Immature natural killer cell (primary cell): Measurements from ENCODE around the gene IFT122. TPM values are rescaled to one million over a fixed set of nuclear protein-coding genes. Genes with fewer than 3 reads are reported as not detected.
"Not testable (repeated sequence)": the region's sequence is repeated elsewhere in the genome, so short reads cannot be mapped to it uniquely, and the experiment has no call there.

Experiments
- DNase-seq, 3 donors: peaks; one replicate each; pipeline ENCODE4 v3.0.0; 2022; ENCODE audit warnings: mixed read lengths in 1 of 3
- H3K27ac Mint-ChIP-seq, 6 donors: one replicate each; pipeline ENCODE4 v1.8.0; 2020; ENCODE audit warnings: mixed read lengths in 6 of 6, mild to moderate bottlenecking in 5 of 6, inconsistent platforms in 4 of 6, moderate library complexity in 3 of 6
- H3K27me3 Mint-ChIP-seq, 3 donors: one replicate each; pipeline ENCODE4 v1.8.0; 2020 to 2021; ENCODE audit warnings: low read depth in 3 of 3, mild to moderate bottlenecking in 3 of 3, mixed read lengths in 3 of 3, moderate library complexity in 3 of 3, inconsistent platforms in 1 of 3
- H3K36me3 Mint-ChIP-seq, 3 donors: one replicate each; pipeline ENCODE4 v1.8.0; 2020; ENCODE audit warnings: mixed read lengths in 3 of 3, inconsistent platforms in 2 of 3, mild to moderate bottlenecking in 2 of 3
- H3K4me1 Mint-ChIP-seq, 2 donors: one replicate each; pipeline ENCODE4 v1.8.0; 2020; ENCODE audit warnings: inconsistent platforms in 2 of 2, mild to moderate bottlenecking in 2 of 2, mixed read lengths in 2 of 2, moderate library complexity in 1 of 2
- H3K4me3 Mint-ChIP-seq, 5 donors: one replicate each; pipeline ENCODE4 v1.8.0; 2020; ENCODE audit warnings: mild to moderate bottlenecking in 5 of 5, mixed read lengths in 5 of 5, inconsistent platforms in 3 of 5, moderate library complexity in 3 of 5
- H3K9me3 Mint-ChIP-seq, 6 donors: one replicate each; pipeline ENCODE4 v1.8.0; 2020; ENCODE audit warnings: mild to moderate bottlenecking in 6 of 6, mixed read lengths in 6 of 6, inconsistent platforms in 4 of 6, moderate library complexity in 3 of 6
- polyA plus RNA-seq, 3 donors: library from polyadenylated mRNA; unstranded; fragments of 300-500 nt; fragmentation: Illumina TruSeq; gene quantifications; one replicate each; pipeline ENCODE4 v1.2.3, GENCODE V29; 2021

IFT122 gene
- polyA plus RNA-seq, 3 donors from 2014 or later: 5.7 to 7.0 (median 6.0) TPM

DNA sequence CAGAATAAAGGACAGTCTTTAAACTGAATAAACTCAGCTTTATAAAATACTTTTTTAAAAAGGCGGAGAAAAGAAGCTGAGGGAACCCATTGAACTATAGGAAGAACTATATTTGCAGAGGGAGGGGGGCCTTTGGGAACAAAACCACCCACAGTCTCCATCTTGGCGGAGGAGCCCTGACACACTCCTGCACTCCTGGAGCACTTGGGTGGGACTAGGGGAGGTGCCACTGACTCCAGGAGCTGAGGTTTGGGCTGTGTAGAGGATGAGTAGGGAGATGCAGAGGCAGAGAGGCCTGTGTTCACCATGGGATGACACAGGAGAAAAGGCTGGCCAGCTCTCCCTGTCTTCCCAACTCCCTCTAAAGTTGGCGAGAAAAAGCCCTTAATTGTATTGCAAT is 35.8 kb downstream of the IFT122 start:
- DNase-seq: no peak
- H3K27me3 Mint-ChIP-seq: no peaks in the 10 kb centered on the region
- no peak overlapping the region for H3K4me3 Mint-ChIP-seq
- H3K9me3 Mint-ChIP-seq: no peaks in the 10 kb centered on the region
- H3K27ac Mint-ChIP-seq: no peak overlapping the region
- H3K4me1 Mint-ChIP-seq: no peaks in the 10 kb centered on the region
- peaks cover 19 to 48% (median 25%) of the 10 kb centered on the region in 3 donors for H3K36me3 Mint-ChIP-seq

DNA sequence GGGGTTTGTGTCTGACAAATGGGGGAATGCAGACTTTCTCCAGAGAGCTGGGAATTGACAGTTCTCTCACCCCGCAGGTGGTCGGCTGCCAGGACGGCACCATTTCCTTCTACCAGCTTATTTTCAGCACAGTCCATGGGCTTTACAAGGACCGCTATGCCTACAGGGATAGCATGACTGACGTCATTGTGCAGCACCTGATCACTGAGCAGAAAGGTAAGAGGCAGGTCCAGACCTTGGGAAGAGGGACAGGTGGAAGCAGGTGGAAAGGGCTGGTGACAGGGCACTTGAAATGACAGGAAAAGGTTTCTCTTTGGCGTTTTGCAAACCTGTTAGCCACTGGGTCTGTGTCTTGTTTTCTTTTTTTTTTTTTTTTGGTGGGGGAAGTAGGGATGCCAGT is 36.6 kb downstream of the IFT122 start:
- H3K27ac Mint-ChIP-seq: no peak overlapping the region
- no peaks in the 10 kb centered on the region for H3K9me3 Mint-ChIP-seq
- no peak overlapping the region for H3K4me3 Mint-ChIP-seq
- H3K36me3 Mint-ChIP-seq: peaks cover 15 to 43% (median 25%) of the 10 kb centered on the region in 3 donors
- no peaks in the 10 kb centered on the region for H3K4me1 Mint-ChIP-seq
- no peaks in the 10 kb centered on the region for H3K27me3 Mint-ChIP-seq
- DNase-seq: no peak

DNA sequence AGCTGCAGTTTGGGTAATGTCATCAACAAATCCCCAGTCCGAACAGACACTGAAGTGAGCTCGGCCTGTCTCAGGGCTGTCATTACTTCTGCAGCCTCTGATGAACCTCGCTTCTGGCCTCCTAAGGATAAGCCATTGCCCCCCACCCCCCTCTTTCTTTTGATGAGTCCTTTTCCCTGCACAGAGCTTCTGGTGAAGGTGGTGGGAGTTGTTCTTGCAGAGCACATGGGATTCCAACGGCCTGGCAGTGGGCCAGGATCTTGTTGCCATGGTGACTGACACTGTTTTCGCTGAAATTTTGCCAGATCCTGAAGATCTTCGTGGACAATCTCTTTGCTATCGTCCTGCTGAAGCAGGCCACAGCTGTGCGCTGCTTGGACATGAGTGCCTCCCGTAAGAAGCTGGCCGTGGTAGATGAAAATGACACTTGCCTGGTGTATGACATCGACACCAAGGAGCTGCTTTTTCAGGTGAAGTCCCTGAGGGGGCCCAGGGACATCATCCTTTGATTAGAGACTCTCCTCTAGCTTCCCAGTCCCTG is 41.3 kb downstream of the IFT122 start:
- H3K4me1 Mint-ChIP-seq, DNase-seq, H3K27ac Mint-ChIP-seq, H3K9me3 Mint-ChIP-seq, H3K4me3 Mint-ChIP-seq, H3K27me3 Mint-ChIP-seq: not testable (repeated sequence)
- peaks cover 24 to 54% (median 31%) of the 10 kb centered on the region in 3 donors for H3K36me3 Mint-ChIP-seq

DNA sequence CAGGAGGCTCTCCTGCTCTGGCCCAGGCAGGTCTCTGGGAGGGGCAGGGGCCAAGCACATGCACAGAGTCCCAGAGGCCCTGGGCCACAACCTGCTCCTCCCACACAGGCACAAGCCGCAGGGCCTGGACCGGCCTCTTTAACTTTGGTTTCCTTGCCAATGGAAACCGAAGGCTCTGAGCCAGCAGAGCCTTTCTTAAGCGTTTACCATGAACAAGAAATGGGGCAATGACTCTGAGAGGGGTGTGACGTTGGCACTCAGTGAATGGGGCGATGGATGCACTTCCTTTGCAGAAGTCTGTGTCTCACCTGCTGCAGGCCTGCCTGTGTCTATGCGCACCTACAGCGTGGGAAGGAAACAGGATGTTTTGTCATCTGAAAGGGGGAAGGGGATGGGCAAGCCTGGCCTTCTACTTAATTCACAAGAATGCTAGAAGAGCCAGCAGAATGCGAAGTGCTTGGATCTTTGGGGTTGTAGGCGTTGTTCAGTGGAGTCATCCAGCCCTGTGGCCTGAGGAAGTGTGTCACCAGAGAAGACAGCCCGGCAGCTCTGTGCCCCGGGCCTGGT is 41.8 kb downstream of the IFT122 start:
- Mint-ChIP-seq H3K4me1 (no peaks in the 10 kb centered on the region), H3K9me3 (no peaks in the 10 kb centered on the region), H3K27me3 (no peaks in the 10 kb centered on the region), H3K27ac (no peak overlapping the region), H3K36me3 (peaks cover 19 to 51% (median 28%) of the 10 kb centered on the region in 3 donors), H3K4me3 (no peak overlapping the region)
- DNase-seq: no peak

DNA sequence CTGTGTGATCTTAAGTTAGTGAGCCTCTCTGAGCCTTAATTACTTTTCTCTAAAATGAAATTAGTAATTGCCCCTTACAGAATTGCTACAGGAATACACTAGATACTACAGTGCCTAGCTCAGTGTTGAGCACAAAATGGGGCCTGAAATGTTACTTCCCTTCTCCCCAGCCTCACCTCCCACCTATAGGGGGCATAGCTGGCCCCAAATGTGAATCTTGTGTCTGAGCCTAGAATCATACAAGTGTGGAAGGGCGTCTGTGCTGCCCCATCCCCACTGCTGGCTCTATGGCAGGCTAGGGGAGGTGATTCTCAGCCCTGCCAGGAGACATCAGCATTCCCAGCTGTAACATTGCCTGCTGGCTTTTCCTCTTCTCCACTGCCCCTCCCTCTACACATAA is 42.7 kb downstream of the IFT122 start:
- Mint-ChIP-seq H3K9me3 (no peaks in the 10 kb centered on the region), H3K27ac (no peak overlapping the region), H3K4me1 (no peaks in the 10 kb centered on the region), H3K27me3 (no peaks in the 10 kb centered on the region), H3K4me3 (no peak overlapping the region), H3K36me3 (peaks cover 18 to 43% (median 28%) of the 10 kb centered on the region in 3 donors)
- no peak for DNase-seq

DNA sequence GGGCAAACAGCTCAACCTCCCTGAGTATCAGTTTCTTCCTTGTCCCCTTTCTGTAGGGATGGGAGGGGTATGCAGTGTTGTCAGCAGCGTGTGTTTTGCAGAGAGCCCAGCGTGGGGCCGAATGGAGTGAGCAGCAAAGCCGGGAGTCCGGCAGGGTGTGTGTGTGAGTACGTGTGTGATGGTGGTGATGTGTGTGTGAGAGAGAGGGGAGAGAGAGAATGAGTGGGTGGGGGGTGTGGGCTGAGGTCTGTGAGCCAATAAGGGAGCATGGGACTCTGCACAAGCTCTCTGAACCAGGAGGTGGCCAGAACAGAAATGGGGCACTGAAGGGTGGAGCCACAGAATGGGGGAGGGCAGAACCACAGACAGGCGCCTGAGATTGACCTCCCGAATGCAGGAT is 43.8 kb downstream of the IFT122 start:
- H3K27me3 Mint-ChIP-seq: no peaks in the 10 kb centered on the region
- no peaks in the 10 kb centered on the region for H3K9me3 Mint-ChIP-seq
- peaks cover 18 to 39% (median 28%) of the 10 kb centered on the region in 3 donors for H3K36me3 Mint-ChIP-seq
- H3K4me3 Mint-ChIP-seq: no peak overlapping the region
- H3K4me1 Mint-ChIP-seq: no peaks in the 10 kb centered on the region
- no peak overlapping the region for H3K27ac Mint-ChIP-seq
- DNase-seq: no peak

DNA sequence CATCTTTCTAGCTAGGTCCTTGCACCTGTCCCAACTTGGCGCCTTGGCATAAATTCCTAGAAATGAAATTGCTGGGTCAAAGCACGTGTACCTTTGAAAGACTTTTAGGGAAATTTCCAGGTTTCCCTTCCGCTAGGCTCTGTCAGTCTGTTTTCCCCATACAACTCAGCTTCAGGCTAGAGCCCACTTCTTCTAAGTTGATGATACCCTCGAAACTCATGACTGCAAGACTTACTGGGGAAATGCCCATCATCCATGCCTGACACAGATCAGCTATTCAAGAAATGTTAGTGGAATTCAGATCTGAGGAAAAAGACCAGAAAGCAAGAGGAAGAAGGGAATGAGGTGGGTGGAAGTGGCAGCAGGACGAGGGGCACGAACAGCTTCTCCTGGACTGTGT is 45.1 kb downstream of the IFT122 start:
- not testable (repeated sequence) for DNase-seq, H3K27me3 Mint-ChIP-seq, H3K4me1 Mint-ChIP-seq, H3K4me3 Mint-ChIP-seq, H3K27ac Mint-ChIP-seq, H3K9me3 Mint-ChIP-seq
- peaks cover 9 to 34% (median 30%) of the 10 kb centered on the region in 3 donors for H3K36me3 Mint-ChIP-seq

DNA sequence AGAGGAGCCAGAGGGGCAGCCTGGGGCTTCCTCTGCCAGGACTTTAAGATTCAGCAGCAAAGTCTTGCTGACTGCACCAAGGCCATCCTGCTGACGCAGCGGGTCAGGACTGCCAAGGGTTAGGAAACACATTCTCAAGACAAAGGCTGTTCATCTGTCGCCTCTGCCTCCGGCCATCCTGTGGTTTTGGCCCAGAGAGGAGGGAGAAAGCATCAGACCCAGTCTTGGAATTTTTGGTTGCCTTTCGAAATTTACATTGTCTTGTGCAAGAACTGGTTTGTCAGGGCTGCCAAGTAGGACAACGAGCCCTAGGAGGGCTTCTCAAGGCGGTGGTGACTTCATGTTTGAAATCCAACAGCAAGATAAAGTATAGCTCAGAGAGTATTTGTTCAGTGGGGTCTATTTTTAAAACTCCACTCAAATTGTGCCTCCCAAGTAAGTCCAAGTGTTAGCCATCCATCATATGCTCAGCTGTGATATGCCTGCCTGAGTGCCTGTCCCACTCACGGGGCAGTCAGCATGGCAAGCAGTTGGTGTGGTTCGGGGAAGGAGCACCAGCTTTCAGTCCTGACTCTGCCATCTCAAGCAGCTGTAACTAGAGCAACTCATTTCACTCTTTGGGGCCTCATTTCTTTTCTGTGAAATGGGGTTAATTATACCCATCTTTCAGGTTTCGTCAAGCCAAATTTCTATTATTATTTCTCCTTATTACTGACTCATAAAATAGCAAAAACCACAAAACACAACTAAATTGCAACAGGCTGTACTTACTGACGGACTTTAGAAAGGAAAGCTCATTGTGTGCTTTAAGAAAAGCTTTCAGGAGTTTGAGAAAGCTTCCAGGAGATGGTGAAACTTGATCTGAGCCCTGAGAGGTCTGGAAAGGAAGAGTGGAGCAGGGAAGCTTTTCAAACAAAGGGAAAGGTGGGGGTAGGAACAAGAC is 46.0 kb downstream of the IFT122 start:
- no peak for DNase-seq
- Mint-ChIP-seq H3K27me3 (peaks cover 0 to 2% (median 0%) of the 10 kb centered on the region in 3 donors), H3K27ac (no peak overlapping the region), H3K36me3 (peaks cover 6 to 31% (median 25%) of the 10 kb centered on the region in 3 donors), H3K9me3 (no peaks in the 10 kb centered on the region), H3K4me3 (no peak overlapping the region), H3K4me1 (peaks cover 4 to 6% of the 10 kb centered on the region in 2 donors)

DNA sequence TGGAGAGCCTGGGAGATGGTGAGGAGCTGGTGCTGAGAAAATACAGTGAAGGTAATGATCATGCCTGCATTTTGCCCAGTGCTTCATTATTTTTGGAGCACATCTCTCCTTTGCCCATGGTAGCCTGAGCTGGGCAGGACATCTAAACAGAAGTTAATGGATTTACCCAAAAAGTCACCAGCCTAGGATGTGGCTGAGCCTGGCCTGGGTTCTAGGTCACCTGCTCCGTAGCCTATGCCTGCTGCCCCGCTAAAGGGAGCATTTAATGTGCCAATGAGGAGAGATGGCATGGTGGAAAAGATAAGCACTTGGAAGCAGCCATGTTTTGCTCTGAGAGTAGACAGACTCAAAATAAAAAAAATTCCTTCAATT is 46.6 kb downstream of the IFT122 start:
- H3K27ac Mint-ChIP-seq: no peak overlapping the region

DNA sequence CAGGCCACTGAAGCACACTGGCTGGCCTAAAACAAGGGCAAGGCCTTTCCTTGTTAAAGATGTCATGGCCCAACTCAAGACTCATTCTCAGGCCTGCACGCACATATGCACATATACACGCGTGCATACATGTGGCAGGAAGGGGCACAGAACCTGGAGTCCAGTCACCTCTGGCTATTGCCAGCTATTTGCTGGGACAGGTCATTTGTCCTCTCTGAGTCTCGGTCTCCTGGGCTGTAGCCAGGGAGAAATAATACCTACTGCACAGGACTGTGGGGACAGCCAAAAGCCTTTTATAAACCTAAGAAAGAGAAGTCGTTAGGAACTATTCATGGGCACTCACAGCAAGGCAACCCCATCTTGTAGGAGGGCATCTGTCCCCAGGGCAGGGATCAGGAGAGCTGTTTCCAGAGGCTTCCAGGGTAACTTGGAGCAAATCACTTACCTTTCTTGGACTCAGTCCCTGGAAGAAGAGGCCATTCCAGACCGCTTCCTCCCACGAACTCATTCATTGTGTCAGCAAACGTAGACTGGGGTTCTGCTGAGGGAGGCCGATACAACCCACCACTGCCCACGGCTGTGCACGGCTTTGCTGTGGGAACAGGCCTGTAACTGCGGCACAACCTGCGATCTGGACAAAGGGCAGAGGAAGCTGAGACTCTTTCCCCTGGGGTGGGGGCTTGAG is 47.3 kb downstream of the IFT122 start:
- Mint-ChIP-seq H3K4me3 (no peak overlapping the region), H3K27ac (no peak overlapping the region), H3K36me3 (peaks cover 8 to 33% (median 20%) of the 10 kb centered on the region in 3 donors), H3K27me3 (peaks cover 0 to 3% (median 2%) of the 10 kb centered on the region in 3 donors), H3K4me1 (peaks cover 4 to 6% of the 10 kb centered on the region in 2 donors), H3K9me3 (no peaks in the 10 kb centered on the region)
- DNase-seq: no peak

More for the DNA sequence above, 46.6 kb downstream of the IFT122 start:
- peaks cover 4 to 6% of the 10 kb centered on the region in 2 donors for H3K4me1 Mint-ChIP-seq
- peaks cover 0 to 3% (median 2%) of the 10 kb centered on the region in 3 donors for H3K27me3 Mint-ChIP-seq
- no peaks in the 10 kb centered on the region for H3K9me3 Mint-ChIP-seq
- DNase-seq: no peak
- H3K4me3 Mint-ChIP-seq: no peak overlapping the region
- peaks cover 6 to 32% (median 25%) of the 10 kb centered on the region in 3 donors for H3K36me3 Mint-ChIP-seq

DNA sequence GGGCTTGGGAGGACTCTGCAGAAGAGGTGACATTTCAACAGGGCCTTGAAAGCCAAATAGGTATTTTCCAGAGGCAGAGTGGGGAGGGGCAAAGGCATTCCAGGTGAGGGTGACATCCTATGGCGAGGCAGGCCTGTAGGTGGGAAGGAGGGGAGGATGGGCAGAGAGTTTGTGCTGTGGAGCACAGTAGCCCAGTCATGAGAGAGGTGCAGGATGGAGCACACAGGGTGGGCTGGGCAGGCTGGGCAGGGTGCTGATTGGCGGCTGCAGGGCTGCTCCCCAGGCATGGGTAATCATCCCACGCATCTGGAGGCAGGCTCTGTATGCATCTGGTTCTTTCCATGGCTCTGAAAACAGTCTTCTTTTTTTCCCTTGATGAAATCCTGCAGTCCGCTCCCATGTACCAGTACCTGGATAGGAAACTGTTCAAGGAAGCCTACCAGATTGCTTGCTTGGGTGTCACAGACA is 47.9 kb downstream of the IFT122 start:
- not testable (repeated sequence) for H3K4me1 Mint-ChIP-seq, H3K4me3 Mint-ChIP-seq, DNase-seq, H3K9me3 Mint-ChIP-seq, H3K27ac Mint-ChIP-seq, H3K27me3 Mint-ChIP-seq
- H3K36me3 Mint-ChIP-seq: peaks cover 6 to 32% (median 20%) of the 10 kb centered on the region in 3 donors

DNA sequence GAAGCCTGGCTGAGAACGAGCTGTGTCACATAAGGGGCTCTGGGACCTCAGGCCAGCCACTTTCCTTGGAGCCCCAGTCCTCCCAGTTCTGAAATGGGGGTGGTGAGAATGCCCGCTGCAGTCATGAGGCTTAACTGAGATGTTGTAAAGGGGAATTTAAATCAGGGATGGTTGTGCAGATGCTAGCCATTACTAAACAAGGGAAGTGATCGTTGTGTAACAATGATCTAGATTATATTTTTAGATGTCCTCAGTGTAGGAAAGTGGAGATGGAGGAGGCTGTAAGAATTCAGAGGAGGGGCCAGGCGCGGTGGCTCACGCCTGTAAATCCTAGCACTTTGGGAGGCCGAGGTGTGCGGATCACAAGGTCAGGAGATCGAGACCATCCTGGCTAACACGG is 49.2 kb downstream of the IFT122 start:
- H3K27me3 Mint-ChIP-seq, H3K9me3 Mint-ChIP-seq, H3K4me1 Mint-ChIP-seq, H3K27ac Mint-ChIP-seq, H3K4me3 Mint-ChIP-seq, DNase-seq: not testable (repeated sequence)
- H3K36me3 Mint-ChIP-seq: peaks cover 4 to 39% (median 20%) of the 10 kb centered on the region in 3 donors

DNA sequence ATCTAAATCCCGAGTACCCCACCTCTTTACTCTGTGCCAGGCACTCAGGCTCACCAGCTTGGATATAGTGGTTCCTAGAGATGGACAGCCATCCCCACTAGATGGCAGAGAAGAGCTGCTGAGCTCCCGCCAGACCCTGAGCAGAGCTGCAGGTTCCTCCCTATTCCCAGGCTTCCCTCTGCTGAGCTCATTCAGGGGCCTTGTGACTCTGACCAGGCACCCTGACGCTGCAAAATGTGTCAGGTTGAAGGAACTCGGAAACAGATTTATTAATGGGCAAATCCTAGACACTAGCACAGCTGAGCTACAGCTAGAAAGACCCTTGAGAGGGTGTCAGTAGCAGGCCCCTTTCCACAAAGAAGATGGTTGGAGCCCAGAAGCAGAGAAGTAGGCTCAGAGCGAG is 50.2 kb downstream of the IFT122 start:
- Mint-ChIP-seq H3K4me3 (no peak overlapping the region), H3K9me3 (no peaks in the 10 kb centered on the region), H3K27me3 (peaks cover 3 to 4% (median 3%) of the 10 kb centered on the region in 3 donors), H3K4me1 (peaks cover 4 to 6% of the 10 kb centered on the region in 2 donors), H3K36me3 (peaks cover 7 to 37% (median 13%) of the 10 kb centered on the region in 3 donors), H3K27ac (peak overlapping the region in 2 of 6 donors; percentile 63 to 80)
- peak; percentile 60 to 70 (median 69) for DNase-seq
